NB4 (cell line): ENCODE data around the gene CSTF1.

Source experiments
- CTCF ChIP-seq: IDR thresholded peaks from one replicate; pipeline ENCODE4 v1.5.1; 2012; ENCODE audit warnings: low read depth, low read length
- POLR2A ChIP-seq: IDR thresholded peaks from 2 replicates; pipeline ENCODE4 v1.6.1; 2011; ENCODE audit warnings: mild to moderate bottlenecking; ENCODE audit not compliant: insufficient read length; ENCODE audit errors: extremely low read depth
- TF ChIP-seq, protein P1 (sequence below): IDR thresholded peaks from 2 replicates; pipeline ENCODE4 v1.6.1; 2011; ENCODE audit warnings: low read depth, low read length

DNA sequence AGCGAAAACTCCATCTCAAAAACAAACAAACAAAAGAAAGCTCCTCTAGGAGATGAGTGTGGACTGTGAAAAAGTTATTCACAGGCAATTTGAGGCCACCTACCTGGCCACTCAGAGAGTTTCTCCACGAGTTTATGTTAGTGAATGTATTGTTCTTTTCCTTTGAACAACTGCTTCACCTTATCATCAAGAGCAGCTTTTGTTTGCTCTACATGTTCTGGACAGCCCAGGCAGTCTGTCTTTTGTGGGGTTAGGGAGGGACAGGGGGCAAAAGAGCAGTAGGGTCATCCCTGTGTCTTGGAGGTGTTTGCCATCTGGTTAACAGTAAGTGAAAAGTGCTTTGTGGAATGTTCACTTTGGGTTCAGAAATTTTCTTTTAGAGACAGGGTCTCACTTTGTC lies 27.6 kb downstream of the CSTF1 start:
- TF ChIP-seq CTCF = no peak
- TF ChIP-seq, protein P1, sequence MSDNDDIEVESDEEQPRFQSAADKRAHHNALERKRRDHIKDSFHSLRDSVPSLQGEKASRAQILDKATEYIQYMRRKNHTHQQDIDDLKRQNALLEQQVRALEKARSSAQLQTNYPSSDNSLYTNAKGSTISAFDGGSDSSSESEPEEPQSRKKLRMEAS = no peak
- no peak for TF ChIP-seq POLR2A
